Upper lobe of left lung (tissue), 4 donors: Measurements from ENCODE around the gene ANKRD44.

Source experiments
- CTCF ChIP-seq, 6 experiments: fragments of 450-650 bp in 4 of 6; fragments of 200-600 bp in 2 of 6; sonication (generic) in 2 of 6; IDR thresholded peaks; one replicate each; pipeline ENCODE4 v1.5.1; 2016 to 2019; ENCODE audit warnings: antibody characterized with exemption in 6 of 6
- EP300 ChIP-seq, 4 donors: sonication (generic); formaldehyde crosslinking; IDR thresholded peaks; one replicate each; pipeline ENCODE4 v1.5.1; 2017; ENCODE audit warnings: antibody characterized with exemption in 4 of 4, control low read depth in 2 of 4
- POLR2A ChIP-seq, 4 donors: fragments of 450-650 bp; IDR thresholded peaks; one replicate each; pipeline ENCODE4 v1.5.1; 2016 to 2017; ENCODE audit warnings: antibody characterized with exemption in 4 of 4, mild to moderate bottlenecking in 2 of 4
- POLR2AphosphoS5 ChIP-seq, 2 donors: sonication (generic); formaldehyde crosslinking; IDR thresholded peaks; one replicate each; pipeline ENCODE4 v1.5.1; 2017; ENCODE audit warnings: antibody characterized with exemption in 2 of 2

- no peak for TF ChIP-seq CTCF (IDR thresholded peaks at IDR 0.05)
- no peak for TF ChIP-seq POLR2A (IDR thresholded peaks at IDR 0.05)
- no peak for TF ChIP-seq EP300 (IDR thresholded peaks at IDR 0.05)
- no peak for TF ChIP-seq POLR2AphosphoS5 (IDR thresholded peaks at IDR 0.05)
Measured at GRCh38 chr2:197135806-197136205, 174.8 kb downstream of the ANKRD44 start.
